Activated naive CD4-positive, alpha-beta T cell treated with anti-CD3 and anti-CD28 coated beads, Interleukin-2, amount 50 U/mL, for 24 hours (primary cell): ENCODE results near the gene DMRTB1.

Experiments
- H3K27ac Mint-ChIP-seq: one replicate; pipeline ENCODE4 v1.8.0; 2021; ENCODE audit warnings: mild to moderate bottlenecking, mixed read lengths
- H3K27me3 Mint-ChIP-seq: one replicate; pipeline ENCODE4 v1.8.0; 2021; ENCODE audit warnings: mixed read lengths
- H3K36me3 Mint-ChIP-seq: one replicate; pipeline ENCODE4 v1.8.0; 2021; ENCODE audit warnings: mixed read lengths
- H3K4me1 Mint-ChIP-seq: one replicate; pipeline ENCODE4 v1.8.0; 2021; ENCODE audit warnings: mixed read lengths
- H3K4me3 Mint-ChIP-seq: one replicate; pipeline ENCODE4 v1.8.0; 2021; ENCODE audit warnings: mild to moderate bottlenecking, mixed read lengths
- H3K9me3 Mint-ChIP-seq: one replicate; pipeline ENCODE4 v1.8.0; 2021; ENCODE audit warnings: mixed read lengths

The DMRTB1 gene

DNA sequence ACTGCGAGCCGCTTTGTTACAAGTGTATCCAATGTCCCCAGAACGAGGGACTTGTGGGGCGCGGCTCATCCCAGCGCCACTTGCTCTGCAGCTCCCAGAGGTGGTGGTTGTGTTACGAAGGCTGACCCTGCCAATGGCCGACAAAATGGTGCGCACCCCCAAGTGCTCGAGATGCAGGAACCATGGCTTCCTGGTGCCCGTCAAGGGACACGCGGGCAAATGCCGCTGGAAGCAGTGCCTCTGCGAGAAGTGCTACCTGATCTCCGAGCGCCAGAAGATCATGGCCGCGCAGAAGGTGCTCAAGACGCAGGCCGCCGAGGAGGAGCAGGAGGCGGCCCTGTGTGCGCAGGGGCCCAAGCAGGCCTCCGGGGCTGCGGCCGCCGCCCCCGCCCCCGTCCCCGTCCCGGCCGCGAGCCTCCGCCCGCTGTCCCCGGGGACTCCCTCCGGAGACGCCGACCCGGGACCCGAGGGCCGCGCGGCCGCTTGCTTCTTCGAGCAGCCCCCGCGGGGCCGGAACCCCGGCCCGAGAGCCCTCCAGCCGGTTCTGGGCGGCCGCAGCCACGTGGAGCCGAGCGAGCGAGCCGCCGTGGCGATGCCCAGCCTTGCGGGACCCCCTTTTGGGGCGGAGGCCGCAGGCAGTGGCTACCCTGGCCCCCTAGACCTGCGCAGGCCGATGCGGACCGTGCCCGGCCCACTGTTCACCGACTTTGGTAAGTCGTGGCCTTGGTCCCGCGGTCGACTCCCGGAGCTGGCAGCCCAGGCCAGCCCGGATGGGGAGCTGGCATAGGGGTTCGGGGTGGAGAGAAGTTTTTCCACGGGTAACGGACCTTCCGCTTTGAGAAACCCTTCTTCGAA, at the start of gene DMRTB1:
Gene DMRTB1 (plus strand): TSS at position 79 of the 855 bp plus-strand sequence. CDS start 55 bp downstream, at position 134.
- H3K27me3 Mint-ChIP-seq: peaks cover 4% of the 10 kb centered on the region
- H3K9me3 Mint-ChIP-seq: no peaks in the 10 kb centered on the region
- H3K4me3 Mint-ChIP-seq: no peak within 1 kb of the TSS
- H3K4me1 Mint-ChIP-seq: no peaks in the 10 kb centered on the region
- H3K36me3 Mint-ChIP-seq: no peaks in the 10 kb centered on the region
- H3K27ac Mint-ChIP-seq: no peak within 1 kb of the TSS

DNA sequence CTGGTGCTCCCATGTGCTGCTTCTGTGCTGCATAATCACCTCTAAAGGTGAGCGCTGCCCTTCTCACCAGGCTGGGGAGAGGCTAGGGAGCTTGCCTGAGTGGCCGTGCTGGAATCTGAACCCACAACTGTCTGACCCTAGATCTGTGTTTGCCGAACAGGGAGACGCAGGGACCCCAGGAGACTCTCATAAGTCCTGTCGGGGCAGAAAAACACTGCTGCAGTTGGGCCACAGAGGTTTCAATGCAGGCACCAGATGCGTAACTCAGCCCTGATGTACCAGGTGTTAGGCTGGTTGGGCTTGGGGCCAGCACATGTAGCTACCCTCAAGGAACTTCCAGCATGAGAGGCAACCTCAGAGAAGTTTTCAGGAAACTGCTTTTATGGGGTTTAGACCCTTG, 49.5 kb upstream of the DMRTB1 start:
- H3K9me3 Mint-ChIP-seq: no peaks in the 10 kb centered on the region
- H3K27ac Mint-ChIP-seq: no peak overlapping the region
- no peaks in the 10 kb centered on the region for H3K27me3 Mint-ChIP-seq
- H3K36me3 Mint-ChIP-seq: no peaks in the 10 kb centered on the region
- no peak overlapping the region for H3K4me3 Mint-ChIP-seq
- peaks cover 34% of the 10 kb centered on the region for H3K4me1 Mint-ChIP-seq

DNA sequence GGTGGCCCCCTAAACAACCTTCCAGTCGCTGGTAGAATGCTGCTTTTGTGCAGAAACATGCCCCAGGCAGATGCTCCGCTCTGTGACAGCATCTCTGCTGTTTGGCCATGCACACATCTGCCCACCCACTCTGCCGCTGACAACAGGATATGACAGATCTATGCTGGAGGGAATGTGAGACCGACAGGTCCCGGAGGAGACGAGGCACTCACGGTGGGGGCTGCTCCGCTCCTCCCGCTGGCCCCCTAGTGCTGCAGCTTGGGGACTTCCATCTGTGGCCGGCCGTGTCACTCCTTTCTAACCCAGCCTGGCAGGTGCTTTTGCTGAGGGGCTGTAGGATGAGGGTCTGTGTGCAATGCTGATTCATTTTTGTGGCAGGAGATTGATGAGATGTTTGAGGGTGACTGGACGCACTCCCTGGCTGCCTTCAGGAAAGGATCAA, 49.1 kb upstream of the DMRTB1 start:
- Mint-ChIP-seq H3K4me1 (peaks cover 34% of the 10 kb centered on the region), H3K27ac (no peak overlapping the region), H3K36me3 (no peaks in the 10 kb centered on the region), H3K4me3 (no peak overlapping the region), H3K9me3 (no peaks in the 10 kb centered on the region), H3K27me3 (no peaks in the 10 kb centered on the region)

GRCh38 chr1:53410701-53411100, 48.5 kb upstream of the DMRTB1 start:
- no peaks in the 10 kb centered on the region for H3K27me3 Mint-ChIP-seq
- H3K4me1 Mint-ChIP-seq: peaks cover 34% of the 10 kb centered on the region
- H3K27ac Mint-ChIP-seq: no peak overlapping the region
- no peaks in the 10 kb centered on the region for H3K36me3 Mint-ChIP-seq
- H3K4me3 Mint-ChIP-seq: no peak overlapping the region
- H3K9me3 Mint-ChIP-seq: no peaks in the 10 kb centered on the region

DNA sequence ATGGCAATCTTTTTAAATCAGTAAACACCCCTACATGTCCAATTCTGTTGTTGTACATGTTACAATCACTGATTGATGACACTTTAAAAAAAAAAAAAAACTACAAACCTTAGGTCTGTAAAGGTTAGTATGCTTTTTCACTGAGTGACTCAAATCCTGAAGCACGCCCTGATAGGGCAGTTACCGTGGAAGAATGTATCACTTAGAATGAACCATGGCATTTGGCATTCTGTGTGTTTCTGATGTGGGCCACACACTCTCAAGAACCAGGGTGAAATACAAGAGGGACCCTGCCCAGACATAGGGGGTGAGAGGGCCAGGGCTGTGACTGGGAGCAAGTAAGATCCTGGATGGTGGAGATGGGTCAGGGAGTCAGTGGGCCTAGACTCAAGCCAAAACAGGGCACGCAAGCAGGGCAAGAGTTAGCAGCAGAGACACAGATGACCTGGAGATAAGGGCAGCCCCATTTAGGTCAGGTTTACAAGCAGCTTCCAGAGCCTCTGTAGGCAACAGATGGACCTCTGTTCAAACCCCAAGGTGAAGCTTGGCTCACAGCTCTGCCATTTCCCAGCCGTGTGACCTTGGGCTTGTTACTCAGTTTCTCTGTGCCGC, 47.6 kb upstream of the DMRTB1 start:
- peaks cover 34% of the 10 kb centered on the region for H3K4me1 Mint-ChIP-seq
- H3K27me3 Mint-ChIP-seq: no peaks in the 10 kb centered on the region
- no peak overlapping the region for H3K4me3 Mint-ChIP-seq
- H3K36me3 Mint-ChIP-seq: no peaks in the 10 kb centered on the region
- no peaks in the 10 kb centered on the region for H3K9me3 Mint-ChIP-seq
- H3K27ac Mint-ChIP-seq: no peak overlapping the region

DNA sequence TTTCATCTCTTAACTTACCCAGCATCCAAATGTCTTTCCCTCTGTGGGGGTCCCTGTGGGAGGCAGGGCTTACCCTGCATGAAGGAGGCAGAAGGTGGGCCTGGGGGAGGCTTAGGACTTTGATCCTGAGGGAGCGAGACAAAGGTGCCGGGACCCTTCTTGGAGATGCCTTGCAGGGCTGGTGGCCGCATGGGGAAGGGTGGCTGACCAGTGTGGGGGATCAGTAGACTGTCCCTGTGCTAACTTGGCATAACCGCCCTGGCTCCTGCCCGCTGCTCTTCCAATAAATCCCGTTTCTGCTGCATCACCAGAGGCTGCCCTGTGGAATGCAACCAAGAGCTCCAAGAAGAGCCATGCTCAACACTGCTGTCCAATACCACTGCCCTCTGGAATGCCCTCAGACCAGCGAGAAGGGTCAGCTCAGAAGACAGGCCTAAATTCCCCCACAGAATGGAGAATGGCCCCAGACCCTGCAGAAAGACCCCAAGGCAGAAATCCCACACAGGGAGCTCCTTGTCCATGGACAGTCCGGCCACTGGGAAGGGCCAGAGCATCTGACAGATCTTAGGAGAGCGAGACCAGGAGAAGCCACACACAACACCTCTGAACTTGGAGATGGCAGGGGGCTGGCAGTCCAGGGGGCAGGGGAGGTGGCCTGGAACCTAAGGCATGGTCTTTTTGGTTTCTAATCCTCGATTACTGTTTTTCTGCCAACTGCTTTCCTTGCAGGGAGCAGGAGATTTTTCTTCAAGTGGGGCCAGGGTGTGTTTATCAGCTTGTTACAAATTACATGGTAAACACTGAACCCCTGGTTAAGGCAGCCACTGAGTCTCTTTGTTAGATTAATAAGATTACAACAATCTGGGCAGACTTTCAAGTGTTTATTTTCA, 46.7 kb upstream of the DMRTB1 start:
- H3K36me3 Mint-ChIP-seq: no peaks in the 10 kb centered on the region
- no peaks in the 10 kb centered on the region for H3K27me3 Mint-ChIP-seq
- H3K27ac Mint-ChIP-seq: peak overlapping the region; percentile 86
- peaks cover 37% of the 10 kb centered on the region for H3K4me1 Mint-ChIP-seq
- peak overlapping the region; percentile 55 for H3K4me3 Mint-ChIP-seq
- no peaks in the 10 kb centered on the region for H3K9me3 Mint-ChIP-seq

- peaks cover 38% of the 10 kb centered on the region for H3K4me1 Mint-ChIP-seq
- peak overlapping the region; percentile 55 for H3K4me3 Mint-ChIP-seq
Observed at GRCh38 chr1:53413175-53414001, 45.8 kb upstream of the DMRTB1 start.

DNA sequence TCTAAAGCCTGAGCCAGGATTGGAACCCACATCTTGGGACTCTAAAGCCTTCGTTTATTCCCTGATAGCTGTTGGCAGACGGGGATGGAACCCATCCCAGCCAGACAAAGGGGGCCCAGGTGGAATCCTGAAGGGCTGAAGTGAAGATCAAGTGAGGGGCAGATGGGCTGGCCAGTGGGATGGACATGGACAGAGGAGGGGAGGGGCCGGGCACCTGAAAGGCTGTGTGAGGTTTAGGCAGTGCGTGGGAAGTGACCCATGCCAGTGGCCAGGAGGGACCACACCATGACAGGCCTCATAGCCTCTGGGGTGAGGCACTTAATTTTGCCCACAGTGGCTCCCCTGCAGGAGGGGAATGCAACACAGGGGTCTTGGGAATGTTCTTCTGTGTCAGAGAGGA, 44.6 kb upstream of the DMRTB1 start:
- H3K27me3 Mint-ChIP-seq: no peaks in the 10 kb centered on the region
- H3K27ac Mint-ChIP-seq: no peak overlapping the region
- peaks cover 38% of the 10 kb centered on the region for H3K4me1 Mint-ChIP-seq
- H3K4me3 Mint-ChIP-seq: no peak overlapping the region
- no peaks in the 10 kb centered on the region for H3K9me3 Mint-ChIP-seq
- no peaks in the 10 kb centered on the region for H3K36me3 Mint-ChIP-seq

More at GRCh38 chr1:53413175-53414001, 45.8 kb upstream of the DMRTB1 start:
- Mint-ChIP-seq H3K9me3 (no peaks in the 10 kb centered on the region), H3K27ac (peak overlapping the region; percentile 86), H3K36me3 (no peaks in the 10 kb centered on the region), H3K27me3 (no peaks in the 10 kb centered on the region)

DNA sequence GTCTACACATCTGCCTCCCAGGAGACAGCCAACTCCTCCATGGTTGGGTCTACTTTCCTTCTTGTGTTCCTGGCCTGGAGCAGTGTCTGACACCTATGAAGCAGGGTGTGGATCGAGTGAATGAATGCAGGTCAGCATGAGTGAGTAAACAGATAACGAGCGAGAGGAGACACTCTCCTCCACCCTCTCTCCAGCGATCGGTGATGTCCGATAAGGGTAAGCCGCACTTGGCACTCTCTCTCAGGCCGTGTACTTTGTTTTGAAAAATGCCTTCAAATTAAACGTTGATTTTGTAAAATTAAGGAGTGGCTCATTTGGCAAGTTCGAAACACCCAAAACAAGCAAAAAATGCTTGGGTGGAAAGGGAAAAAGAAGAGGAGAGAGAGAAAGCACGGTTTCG, 43.8 kb upstream of the DMRTB1 start:
- Mint-ChIP-seq H3K27ac (no peak overlapping the region), H3K36me3 (no peaks in the 10 kb centered on the region), H3K4me3 (no peak overlapping the region), H3K27me3 (no peaks in the 10 kb centered on the region), H3K4me1 (peaks cover 38% of the 10 kb centered on the region), H3K9me3 (no peaks in the 10 kb centered on the region)

GRCh38 chr1:53416269-53416813, 42.9 kb upstream of the DMRTB1 start:
- Mint-ChIP-seq H3K4me1 (peaks cover 32% of the 10 kb centered on the region), H3K36me3 (peaks cover 1% of the 10 kb centered on the region), H3K27me3 (no peaks in the 10 kb centered on the region), H3K27ac (no peak overlapping the region), H3K9me3 (peaks cover 3% of the 10 kb centered on the region), H3K4me3 (no peak overlapping the region)

- Mint-ChIP-seq H3K4me1 (peaks cover 25% of the 10 kb centered on the region), H3K27me3 (no peaks in the 10 kb centered on the region), H3K36me3 (peaks cover 4% of the 10 kb centered on the region), H3K27ac (no peak overlapping the region), H3K9me3 (peaks cover 8% of the 10 kb centered on the region), H3K4me3 (no peak overlapping the region)
Observed at GRCh38 chr1:53417074-53417511, 42.1 kb upstream of the DMRTB1 start.

DNA sequence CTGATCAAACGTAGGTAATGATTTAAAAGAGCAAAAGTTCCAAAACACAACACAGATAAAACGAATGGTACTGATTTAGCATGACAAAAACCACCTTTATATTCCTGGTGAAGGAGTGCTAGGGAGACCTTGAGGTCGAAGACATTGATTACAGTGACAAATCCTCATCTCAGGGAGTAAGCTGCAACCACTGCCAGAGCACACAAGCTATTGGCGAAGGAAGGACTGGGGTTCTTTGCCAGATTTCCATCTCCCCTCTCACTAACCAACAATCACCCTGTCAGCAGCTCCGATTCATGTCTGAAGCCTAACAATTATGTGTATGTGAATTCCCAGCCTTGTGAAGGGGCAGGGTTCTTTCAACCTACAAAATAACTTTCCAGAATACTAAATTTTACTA, 40.2 kb upstream of the DMRTB1 start:
- peaks cover 8% of the 10 kb centered on the region for H3K9me3 Mint-ChIP-seq
- H3K27ac Mint-ChIP-seq: no peak overlapping the region
- H3K4me1 Mint-ChIP-seq: peaks cover 8% of the 10 kb centered on the region
- no peak overlapping the region for H3K4me3 Mint-ChIP-seq
- H3K36me3 Mint-ChIP-seq: peaks cover 4% of the 10 kb centered on the region
- H3K27me3 Mint-ChIP-seq: no peaks in the 10 kb centered on the region

DNA sequence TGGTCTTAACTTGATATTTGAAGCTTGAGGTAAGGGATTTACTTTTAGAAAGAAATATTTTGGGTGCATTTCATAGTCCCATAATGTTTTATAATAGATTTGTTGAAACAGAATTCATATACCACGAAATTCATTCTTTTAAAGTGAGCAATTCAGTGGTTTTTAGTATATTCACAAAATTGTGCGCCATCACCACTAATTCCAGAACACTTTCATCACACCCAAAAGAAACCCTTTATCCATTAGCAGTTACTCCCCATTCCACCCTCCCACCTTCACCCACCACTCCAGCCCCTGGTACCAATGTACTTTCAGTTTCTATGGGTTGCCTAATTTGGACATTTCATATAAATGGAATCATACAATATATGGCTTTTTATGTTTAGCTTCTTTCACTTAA, 38.9 kb upstream of the DMRTB1 start:
- Mint-ChIP-seq H3K27me3 (no peaks in the 10 kb centered on the region), H3K4me1 (peaks cover 4% of the 10 kb centered on the region), H3K9me3 (peaks cover 8% of the 10 kb centered on the region), H3K36me3 (peaks cover 4% of the 10 kb centered on the region), H3K4me3 (no peak overlapping the region), H3K27ac (no peak overlapping the region)

GRCh38 chr1:53421208-53421607, 38.0 kb upstream of the DMRTB1 start:
- Mint-ChIP-seq H3K36me3 (peaks cover 4% of the 10 kb centered on the region), H3K27ac (no peak overlapping the region), H3K4me1 (peaks cover 4% of the 10 kb centered on the region), H3K27me3 (no peaks in the 10 kb centered on the region), H3K4me3 (no peak overlapping the region), H3K9me3 (peaks cover 8% of the 10 kb centered on the region)
